ENCODE results near the gene NFATC2. TPM values are rescaled to one million over a fixed set of nuclear protein-coding genes. Genes with fewer than 3 reads are reported as not detected.

NFATC2 gene
- total and polyA plus RNA-seq, 2 of the 8 experiments (the other 6 are each of a cell fraction or from before 2014, with no cell fraction given): 0.27 to 0.91 TPM

GRCh38 chr20:51495291-51495690 is 47.2 kb downstream of the NFATC2 start:
- Histone ChIP-seq H3K23ac (ENCODE audit: insufficient read length) (no peak overlapping the region), H4K91ac (replicated peaks; ENCODE audit: insufficient read length, low read length) (no peak overlapping the region), H3K79me1 (ENCODE audit: low read depth, low read length) (no peaks in the 10 kb centered on the region), H2BK120ac (replicated peaks; ENCODE audit: low read depth, low read length) (no peak overlapping the region), H3K18ac (ENCODE audit: extremely low read depth, low read length) (no peak overlapping the region), H2BK15ac (ENCODE audit: low read length) (no peak overlapping the region), H2BK20ac (ENCODE audit: low read length) (no peak overlapping the region), H4K20me1 (replicated peaks in 1 of 2; ENCODE audit: control insufficient read depth in 1 of 2, insufficient read depth in 2 of 2, low read length in 2 of 2) (no peaks in the 10 kb centered on the region), H3K27ac (ENCODE audit: low read depth, low read length) (no peak overlapping the region), H2AFZ (ENCODE audit: low read length) (no peak overlapping the region), H3K9me3 (ENCODE audit: insufficient read depth in 2 of 2, low read depth in 1 of 2, low read length in 1 of 2) (no peaks in the 10 kb centered on the region), H3K14ac (ENCODE audit: insufficient read length) (no peak overlapping the region), H3K36me3 (ENCODE audit: control insufficient read depth in 2 of 4, insufficient read depth in 4 of 4, low read length in 3 of 4) (no peaks in the 10 kb centered on the region), H4K8ac (ENCODE audit: extremely low read depth, insufficient read depth, low read length) (no peak overlapping the region), H2BK12ac (ENCODE audit: low read depth, low read length) (no peak overlapping the region), H3K79me2 (ENCODE audit: control insufficient read depth in 1 of 2, insufficient read depth in 2 of 2, low read length in 2 of 2) (no peaks in the 10 kb centered on the region), H2BK5ac (ENCODE audit: low read depth, low read length) (no peak overlapping the region), H3K23me2 (ENCODE audit: low read depth, low read length) (no peaks in the 10 kb centered on the region), H3K9ac (replicated peaks in 1 of 4; ENCODE audit: extremely low read depth in 1 of 4, low read depth in 3 of 4, low read length in 3 of 4) (no peak overlapping the region), H3K56ac (replicated peaks; ENCODE audit: insufficient read length, low read depth, low read length) (no peak overlapping the region), H3K4ac (replicated peaks; ENCODE audit: insufficient read length, low read depth, low read length) (no peak overlapping the region), H3K4me2 (ENCODE audit: insufficient read depth in 1 of 2, low read depth in 2 of 2, low read length in 2 of 2) (no peak overlapping the region), H3K27me3 (replicated peaks in 1 of 4; ENCODE audit: control insufficient read depth in 3 of 4, extremely low read depth in 1 of 4, insufficient read depth in 3 of 4, low read length in 3 of 4) (no peaks in the 10 kb centered on the region), H3K4me3 (ENCODE audit: extremely low read depth in 1 of 4, insufficient read depth in 2 of 4, low read depth in 3 of 4, low read length in 4 of 4) (no peak overlapping the region), H3K4me1 (replicated peaks in 1 of 4; ENCODE audit: control insufficient read depth in 3 of 4, insufficient read depth in 4 of 4, low read length in 3 of 4) (peaks cover 0 to 8% (median 0%) of the 10 kb centered on the region in 4 experiments; a peak in 1 of 7 replicates), H4K5ac (ENCODE audit: insufficient read length, low read depth, low read length) (no peak overlapping the region), H2AK5ac (ENCODE audit: low read depth, low read length) (no peak overlapping the region)
- WGBS, 2 experiments (ENCODE audit: extremely low coverage in 1 of 2, insufficient coverage in 1 of 2, insufficient read length in 1 of 2, insufficient replicate concordance in 2 of 2, low coverage in 1 of 2, low lambda C conversion rate in 2 of 2, missing lambda C conversion rate in 1 of 2): 92% methylated on average over 4 of the region's 4 CpGs; no CpG with 5 or more reads in 1 of the 2 experiments
- ChIA-PET POLR2A (ENCODE audit: partially characterized antibody) (interaction anchor here (0.6 kb wide), 1 partner anchor 8 kb away, joined by 4 read pairs; no protein-coding TSS in a partner anchor), CTCF (ENCODE audit: partially characterized antibody) (interaction anchor here (0.6 to 1.1 kb wide), 5 partner anchors 37 to 305 kb away, joined by 3 to 4 read pairs (median 3); no protein-coding TSS in a partner anchor)
- DNase-seq (ENCODE audit: low read depth in 1 of 2, low spot score in 2 of 2): no peak
- FAIRE-seq: no peak
- TF ChIP-seq CBX8 (IDR thresholded peaks at IDR 0.05; ENCODE audit: borderline replicate concordance, low read depth, low read length) (no peak), SP1 (IDR thresholded peaks at IDR 0.05; ENCODE audit: low read depth, low read length) (no peak), JUND (IDR thresholded peaks at IDR 0.05; ENCODE audit: low read length) (no peak)
